Parathyroid adenoma (tissue), 2 donors: ENCODE data around the gene LRRC4C.

ENCODE experiments used
- H2AFZ ChIP-seq: fragments of 300-600 bp; sonication (generic); one replicate; pipeline ENCODE4 v1.7.0; 2017; ENCODE audit warnings: antibody characterized with exemption, mild to moderate bottlenecking
- H3K27ac ChIP-seq: fragments of 300-600 bp; sonication (generic); one replicate; pipeline ENCODE4 v1.7.0; 2017
- H3K27me3 ChIP-seq: fragments of 300-600 bp; sonication (generic); one replicate; pipeline ENCODE4 v1.7.0; 2017; ENCODE audit warnings: low read length; ENCODE audit not compliant: control insufficient read depth, insufficient read depth
- H3K36me3 ChIP-seq: fragments of 300-600 bp; sonication (generic); one replicate; pipeline ENCODE4 v1.7.0; 2017; ENCODE audit warnings: low read length; ENCODE audit not compliant: control insufficient read depth, insufficient read depth
- H3K4me1 ChIP-seq: fragments of 300-600 bp; sonication (generic); one replicate; pipeline ENCODE4 v1.7.0; 2017; ENCODE audit warnings: control low read depth
- H3K4me2 ChIP-seq: fragments of 300-600 bp; sonication (generic); one replicate; pipeline ENCODE4 v1.7.0; 2017; ENCODE audit warnings: low read length
- H3K4me3 ChIP-seq: fragments of 300-600 bp; sonication (generic); one replicate; pipeline ENCODE4 v1.7.0; 2017; ENCODE audit warnings: low read depth, low read length
- H3K79me2 ChIP-seq: fragments of 300-600 bp; sonication (generic); one replicate; pipeline ENCODE4 v1.7.0; 2017; ENCODE audit warnings: control low read depth
- H3K9ac ChIP-seq: fragments of 300-600 bp; sonication (generic); one replicate; pipeline ENCODE4 v1.7.0; 2017; ENCODE audit warnings: mild to moderate bottlenecking
- H3K9me3 ChIP-seq: fragments of 300-600 bp; sonication (generic); one replicate; pipeline ENCODE4 v1.7.0; 2017; ENCODE audit warnings: low read length; ENCODE audit not compliant: control insufficient read depth
- TF ChIP-seq, protein P1 (sequence below): fragments of 300-600 bp; sonication (generic); IDR thresholded peaks from one replicate; pipeline ENCODE4 v1.7.0; 2017; ENCODE audit warnings: antibody characterized with exemption, mild to moderate bottlenecking
- donor health status: primary hyperparathyroidism.

Gene LRRC4C

GRCh38 chr11:41056892-41057569 is 402.4 kb downstream of the LRRC4C start:
- Histone ChIP-seq H2AFZ (no peak overlapping the region), H3K9ac (no peak overlapping the region), H3K79me2 (no peaks in the 10 kb centered on the region), H3K36me3 (no peaks in the 10 kb centered on the region), H3K27ac (no peak overlapping the region), H3K27me3 (no peaks in the 10 kb centered on the region), H3K4me1 (no peaks in the 10 kb centered on the region), H3K9me3 (no peaks in the 10 kb centered on the region), H3K4me3 (no peak overlapping the region), H3K4me2 (no peak overlapping the region)
- TF ChIP-seq, protein P1, sequence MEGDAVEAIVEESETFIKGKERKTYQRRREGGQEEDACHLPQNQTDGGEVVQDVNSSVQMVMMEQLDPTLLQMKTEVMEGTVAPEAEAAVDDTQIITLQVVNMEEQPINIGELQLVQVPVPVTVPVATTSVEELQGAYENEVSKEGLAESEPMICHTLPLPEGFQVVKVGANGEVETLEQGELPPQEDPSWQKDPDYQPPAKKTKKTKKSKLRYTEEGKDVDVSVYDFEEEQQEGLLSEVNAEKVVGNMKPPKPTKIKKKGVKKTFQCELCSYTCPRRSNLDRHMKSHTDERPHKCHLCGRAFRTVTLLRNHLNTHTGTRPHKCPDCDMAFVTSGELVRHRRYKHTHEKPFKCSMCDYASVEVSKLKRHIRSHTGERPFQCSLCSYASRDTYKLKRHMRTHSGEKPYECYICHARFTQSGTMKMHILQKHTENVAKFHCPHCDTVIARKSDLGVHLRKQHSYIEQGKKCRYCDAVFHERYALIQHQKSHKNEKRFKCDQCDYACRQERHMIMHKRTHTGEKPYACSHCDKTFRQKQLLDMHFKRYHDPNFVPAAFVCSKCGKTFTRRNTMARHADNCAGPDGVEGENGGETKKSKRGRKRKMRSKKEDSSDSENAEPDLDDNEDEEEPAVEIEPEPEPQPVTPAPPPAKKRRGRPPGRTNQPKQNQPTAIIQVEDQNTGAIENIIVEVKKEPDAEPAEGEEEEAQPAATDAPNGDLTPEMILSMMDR: no peak

- Histone ChIP-seq H3K4me1 (no peaks in the 10 kb centered on the region), H3K79me2 (no peaks in the 10 kb centered on the region), H3K9ac (no peak overlapping the region), H3K36me3 (no peaks in the 10 kb centered on the region), H2AFZ (no peak overlapping the region), H3K27me3 (no peaks in the 10 kb centered on the region), H3K9me3 (no peaks in the 10 kb centered on the region), H3K27ac (no peak overlapping the region), H3K4me2 (no peak overlapping the region), H3K4me3 (no peak overlapping the region)
- TF ChIP-seq, protein P1: no peak
Measured at GRCh38 chr11:41053894-41054293, 405.6 kb downstream of the LRRC4C start.

GRCh38 chr11:41051919-41052635 is 407.4 kb downstream of the LRRC4C start:
- H3K4me3 ChIP-seq: no peak overlapping the region
- TF ChIP-seq, protein P1: no peak
- H3K9me3 ChIP-seq: no peaks in the 10 kb centered on the region
- H3K27ac ChIP-seq: no peak overlapping the region
- H3K4me2 ChIP-seq: no peak overlapping the region
- H3K36me3 ChIP-seq: no peaks in the 10 kb centered on the region
- H3K27me3 ChIP-seq: no peaks in the 10 kb centered on the region
- H3K79me2 ChIP-seq: no peaks in the 10 kb centered on the region
- H3K9ac ChIP-seq: no peak overlapping the region
- no peak overlapping the region for H2AFZ ChIP-seq
- no peaks in the 10 kb centered on the region for H3K4me1 ChIP-seq

DNA sequence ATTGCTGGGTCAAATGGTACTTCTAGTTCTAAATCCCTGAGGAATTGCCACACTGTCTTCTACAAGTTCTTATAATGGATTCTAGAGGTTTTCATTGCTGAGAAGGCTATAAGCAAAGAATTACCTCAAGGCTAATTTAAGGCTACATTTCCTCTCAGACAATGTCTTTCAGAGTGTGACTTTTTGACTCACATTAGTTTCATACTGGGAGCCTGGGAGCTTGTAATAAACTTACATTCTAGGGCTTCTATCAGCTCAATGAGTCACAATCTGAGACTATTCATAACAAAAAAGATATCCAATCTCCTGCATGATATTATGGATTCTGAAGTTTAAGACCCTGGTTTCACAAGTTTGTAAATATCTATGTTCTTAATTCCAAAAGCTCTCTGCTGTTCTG is 408.7 kb downstream of the LRRC4C start:
- Histone ChIP-seq H3K4me2 (no peak overlapping the region), H3K4me3 (no peak overlapping the region), H3K27ac (no peak overlapping the region), H3K79me2 (no peaks in the 10 kb centered on the region), H3K4me1 (no peaks in the 10 kb centered on the region), H3K9ac (no peak overlapping the region), H3K27me3 (no peaks in the 10 kb centered on the region), H3K36me3 (no peaks in the 10 kb centered on the region), H2AFZ (no peak overlapping the region), H3K9me3 (no peaks in the 10 kb centered on the region)
- TF ChIP-seq, protein P1: no peak
